HG03378 (cell line): ENCODE measurements around the gene PRKG1.

Source experiments
- ATAC-seq: cut with Tn5 transposase; IDR thresholded peaks from one replicate; pipeline ENCODE4 v1.9.1; 2021; ENCODE audit warnings: mild to moderate bottlenecking, moderate library complexity; ENCODE audit not compliant: unreplicated experiment

The PRKG1 gene

GRCh38 chr10:51624013-51624412 lies 549.7 kb downstream of the PRKG1 start:
- no peak for ATAC-seq

- ATAC-seq: no peak
These were observed 555.8 kb downstream of the PRKG1 start for GRCh38 chr10:51629934-51630639.

GRCh38 chr10:51630640-51631005 lies 556.3 kb downstream of the PRKG1 start:
- no peak for ATAC-seq

GRCh38 chr10:51635436-51635835 lies 561.1 kb downstream of the PRKG1 start:
- ATAC-seq: no peak

GRCh38 chr10:51638211-51638610 lies 563.9 kb downstream of the PRKG1 start:
- ATAC-seq: no peak

GRCh38 chr10:51638737-51639136 lies 564.5 kb downstream of the PRKG1 start:
- no peak for ATAC-seq

- ATAC-seq: no peak
These were observed 566.0 kb downstream of the PRKG1 start for GRCh38 chr10:51640120-51640819.

GRCh38 chr10:51642581-51642980 lies 568.3 kb downstream of the PRKG1 start:
- ATAC-seq: no peak

- ATAC-seq: no peak
These were observed 569.4 kb downstream of the PRKG1 start for GRCh38 chr10:51643734-51644133.

- ATAC-seq: no peak
These were observed 574.8 kb downstream of the PRKG1 start for GRCh38 chr10:51649064-51649463.

- ATAC-seq: no peak
These were observed 576.8 kb downstream of the PRKG1 start for GRCh38 chr10:51651063-51651462.

- no peak for ATAC-seq
These were observed 578.7 kb downstream of the PRKG1 start for GRCh38 chr10:51653025-51653424.

- no peak for ATAC-seq
These were observed 580.6 kb downstream of the PRKG1 start for GRCh38 chr10:51654918-51655317.

- ATAC-seq: no peak
These were observed 582.2 kb downstream of the PRKG1 start for GRCh38 chr10:51656503-51656902.

GRCh38 chr10:51658000-51658399 lies 583.7 kb downstream of the PRKG1 start:
- ATAC-seq: no peak

- no peak for ATAC-seq
These were observed 585.1 kb downstream of the PRKG1 start for GRCh38 chr10:51659344-51659743.

GRCh38 chr10:51663086-51663485 lies 588.8 kb downstream of the PRKG1 start:
- no peak for ATAC-seq

- no peak for ATAC-seq
These were observed 592.2 kb downstream of the PRKG1 start for GRCh38 chr10:51666456-51666855.

GRCh38 chr10:51667678-51668335 lies 593.5 kb downstream of the PRKG1 start:
- ATAC-seq: no peak

- ATAC-seq: no peak
These were observed 594.0 kb downstream of the PRKG1 start for GRCh38 chr10:51668336-51668689.

GRCh38 chr10:51669041-51669440 lies 594.8 kb downstream of the PRKG1 start:
- ATAC-seq: no peak

- no peak for ATAC-seq
These were observed 597.8 kb downstream of the PRKG1 start for GRCh38 chr10:51672039-51672535.
